H4 (cell line): Measurements from ENCODE around the gene PTGDR2. TPM values are rescaled to one million over a fixed set of nuclear protein-coding genes. Genes with fewer than 3 reads are reported as not detected.
"Not testable (repeated sequence)": the region's sequence is repeated elsewhere in the genome, so short reads cannot be mapped to it uniquely, and the experiment has no call there.

Experiments
- DNase-seq: peaks from one replicate; pipeline ENCODE4 v3.0.0-alpha.2; 2015; ENCODE audit warnings: low spot score
- total RNA-seq: library from RNA; depleted of rRNA; stranded (reverse); fragments of >200 nt; shearing (Covaris generic); gene quantifications from 2 replicates; pipeline ENCODE4 v1.2.3, GENCODE V29; 2014

The PTGDR2 gene
- total RNA-seq, 1 experiment from 2014 or later, result not detected

DNA sequence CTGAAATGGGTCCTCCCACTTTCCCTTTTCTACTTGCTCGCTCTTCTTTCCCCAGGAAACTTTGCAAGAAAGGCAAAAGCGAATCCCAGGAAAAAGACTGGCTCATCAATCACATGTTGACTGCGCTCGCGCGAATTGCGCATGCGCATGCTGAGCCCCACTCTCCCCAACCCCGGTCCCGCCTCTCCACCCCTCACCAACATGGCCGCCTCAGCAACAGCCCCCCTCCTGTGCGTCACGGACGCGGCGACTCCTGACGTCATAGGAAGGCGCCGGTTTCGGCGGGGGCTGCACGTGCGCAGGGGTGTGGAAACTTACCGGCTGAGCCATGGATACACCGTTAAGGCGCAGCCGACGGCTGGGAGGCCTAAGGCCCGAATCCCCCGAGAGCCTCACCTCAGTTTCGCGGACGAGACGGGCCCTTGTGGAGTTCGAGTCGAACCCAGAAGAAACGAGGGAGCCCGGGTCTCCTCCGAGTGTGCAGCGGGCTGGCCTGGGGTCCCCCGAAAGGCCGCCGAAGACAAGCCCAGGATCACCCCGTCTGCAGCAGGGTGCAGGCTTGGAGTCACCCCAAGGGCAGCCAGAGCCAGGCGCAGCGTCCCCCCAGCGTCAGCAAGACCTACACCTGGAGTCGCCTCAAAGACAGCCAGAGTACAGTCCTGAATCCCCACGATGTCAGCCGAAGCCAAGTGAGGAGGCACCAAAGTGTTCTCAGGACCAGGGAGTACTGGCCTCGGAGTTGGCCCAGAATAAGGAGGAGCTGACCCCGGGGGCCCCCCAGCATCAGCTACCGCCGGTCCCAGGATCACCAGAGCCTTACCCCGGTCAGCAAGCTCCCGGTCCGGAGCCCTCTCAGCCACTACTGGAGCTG is 13.7 kb downstream of the PTGDR2 start, which contains the start of gene CCDC86:
TSS of gene CCDC86 (plus strand) at position 317 of the 871 bp plus-strand sequence. CDS start at position 329, 12 bp downstream.
- peak; percentile 92 for DNase-seq

DNA sequence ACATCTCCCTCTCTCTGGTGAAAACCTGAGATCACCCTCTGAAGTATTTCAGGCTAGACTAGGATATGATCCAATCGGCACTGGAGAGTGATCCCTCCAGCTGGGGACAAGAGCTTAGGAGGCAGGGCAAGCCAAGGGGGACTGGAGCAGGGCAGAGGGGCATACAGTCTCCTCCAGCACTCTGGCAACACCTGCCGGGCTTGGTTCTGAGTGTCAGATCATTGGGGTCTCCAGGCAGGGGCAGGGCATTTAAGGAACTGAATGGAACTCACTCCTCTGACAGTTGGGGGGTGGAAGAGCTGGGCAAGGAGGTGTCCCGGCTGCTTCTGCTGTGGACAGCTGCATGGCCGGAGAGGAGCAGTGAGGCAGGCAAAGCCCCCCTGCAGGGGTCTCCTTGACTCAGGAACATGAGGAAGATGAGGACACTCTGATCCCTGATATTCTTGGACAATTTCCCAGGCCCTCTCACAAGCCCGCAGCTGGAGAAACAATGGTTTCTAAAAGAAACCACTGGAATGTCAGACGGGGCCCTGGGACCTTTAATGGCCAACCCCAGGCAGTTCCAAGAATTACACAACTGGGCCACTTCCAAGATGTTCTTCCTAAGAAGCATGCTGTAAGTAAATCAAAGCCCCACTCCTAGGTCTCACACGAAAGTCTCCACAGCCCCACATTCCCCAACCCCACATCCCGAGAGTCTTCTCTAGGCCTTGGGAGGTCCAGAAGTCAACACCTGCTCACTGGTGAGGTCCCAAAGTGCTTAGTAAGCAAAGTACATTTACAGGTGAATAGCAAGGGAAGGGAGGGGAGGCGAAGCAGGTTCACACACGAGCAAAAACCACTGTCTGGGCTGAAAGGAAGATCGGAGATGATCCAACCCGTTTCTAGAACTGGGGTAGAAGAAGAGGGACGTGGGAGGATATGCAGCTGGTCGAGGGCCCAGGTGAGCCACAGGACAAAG is 15.0 kb downstream of the PTGDR2 start:
- DNase-seq, result peak; percentile 86

DNA sequence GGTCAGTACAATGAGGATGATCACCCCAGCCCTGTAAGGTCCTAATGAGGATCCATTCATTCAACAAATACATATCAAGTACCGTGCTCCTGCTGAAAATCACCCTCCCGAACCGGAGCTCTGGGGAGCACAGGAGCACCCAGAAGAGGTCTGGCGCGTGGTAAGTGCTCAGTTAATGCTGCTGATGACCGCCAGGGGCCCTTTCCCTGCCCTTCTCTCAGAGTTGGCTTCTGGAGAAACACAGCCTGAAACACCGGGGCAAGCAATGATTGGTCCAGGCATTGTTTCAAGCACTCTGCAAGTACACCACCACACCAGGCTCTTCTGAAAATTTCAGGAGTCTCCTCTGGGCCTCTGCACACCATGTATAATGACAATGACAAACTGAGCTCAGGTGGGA is 17.6 kb downstream of the PTGDR2 start:
- DNase-seq, result no peak

DNA sequence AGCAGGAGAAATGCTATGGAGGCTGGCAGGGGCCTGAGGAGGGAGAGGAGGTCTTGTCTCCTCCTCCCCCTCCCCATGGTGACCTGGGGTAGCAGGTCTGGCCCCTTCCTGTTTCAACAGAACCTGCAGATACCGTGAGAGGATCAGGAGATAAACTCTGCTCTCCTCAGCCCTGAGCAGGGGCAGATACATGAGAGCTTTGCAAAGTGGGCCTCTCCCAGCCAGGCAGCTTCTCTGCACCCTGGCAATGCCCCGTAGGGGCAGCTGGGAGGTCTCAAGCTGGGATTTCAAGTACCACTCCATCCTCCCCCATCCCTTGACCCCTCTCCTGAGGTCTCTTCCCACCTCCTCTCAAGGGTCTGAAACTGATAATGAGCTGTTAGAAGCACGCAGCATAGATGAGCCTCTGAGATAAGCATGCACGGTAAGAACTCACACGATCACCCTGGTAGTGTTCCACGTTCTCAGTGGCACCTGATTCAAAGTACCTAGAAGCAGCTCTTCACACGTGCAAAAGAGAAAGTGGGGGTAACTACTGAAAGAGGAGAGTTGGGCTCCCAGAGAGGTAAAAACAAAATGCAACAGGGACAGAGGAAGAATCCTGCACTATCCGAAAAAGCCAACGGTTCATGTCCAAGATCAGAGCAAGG is 18.8 kb downstream of the PTGDR2 start:
- no peak for DNase-seq

DNA sequence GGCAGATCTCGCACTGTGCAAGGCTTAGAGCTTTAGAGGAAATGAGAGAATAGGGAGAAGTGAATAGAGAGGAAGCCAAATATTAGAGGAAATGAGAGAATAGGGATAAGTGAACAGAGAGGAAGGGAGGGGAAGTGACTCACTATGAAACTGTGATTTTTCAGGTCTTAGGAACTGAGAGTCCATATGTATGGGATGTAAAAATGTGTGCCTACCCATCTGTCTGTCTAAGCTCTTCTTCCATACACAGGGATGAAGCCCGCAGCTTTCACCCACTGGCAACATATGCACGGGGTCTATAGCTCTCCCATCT is 20.3 kb downstream of the PTGDR2 start:
- DNase-seq, result no peak

DNA sequence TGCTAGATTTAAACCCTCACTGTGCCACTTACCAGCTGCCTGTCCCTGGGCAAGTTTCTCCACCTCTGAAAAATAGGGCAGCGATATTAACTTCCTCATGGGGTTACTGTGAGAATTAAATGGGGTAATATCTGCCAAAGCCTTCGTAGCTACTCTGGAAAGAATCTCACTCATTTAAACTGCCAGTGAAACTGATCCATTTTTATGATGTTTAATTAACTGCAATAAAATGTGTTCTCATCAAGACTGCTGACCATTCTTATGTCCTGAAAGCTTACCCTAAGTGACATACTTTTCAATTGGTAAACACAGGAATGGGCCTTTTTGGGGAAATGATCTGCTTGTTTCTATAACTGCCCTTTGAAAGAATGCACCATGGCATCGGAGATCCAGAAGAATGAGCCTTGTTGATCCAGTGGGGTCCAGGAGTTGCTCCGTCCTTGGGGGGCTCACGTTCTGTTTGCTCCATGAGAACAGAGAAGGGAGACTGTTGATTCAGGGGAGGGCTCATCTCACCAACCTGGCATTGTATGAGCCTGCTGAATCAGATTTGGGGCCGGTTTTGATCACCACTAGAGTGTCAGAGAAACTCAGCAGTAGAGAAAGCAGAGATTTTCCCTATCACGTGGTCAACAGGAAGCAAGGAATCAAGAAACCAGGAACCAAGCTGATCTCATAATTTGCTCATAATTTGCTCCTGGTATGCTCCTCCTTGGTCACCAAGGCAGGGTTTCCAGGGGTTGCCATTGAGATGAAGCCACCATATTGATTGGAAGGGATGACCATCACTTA is 20.8 kb downstream of the PTGDR2 start:
- DNase-seq, result no peak

DNA sequence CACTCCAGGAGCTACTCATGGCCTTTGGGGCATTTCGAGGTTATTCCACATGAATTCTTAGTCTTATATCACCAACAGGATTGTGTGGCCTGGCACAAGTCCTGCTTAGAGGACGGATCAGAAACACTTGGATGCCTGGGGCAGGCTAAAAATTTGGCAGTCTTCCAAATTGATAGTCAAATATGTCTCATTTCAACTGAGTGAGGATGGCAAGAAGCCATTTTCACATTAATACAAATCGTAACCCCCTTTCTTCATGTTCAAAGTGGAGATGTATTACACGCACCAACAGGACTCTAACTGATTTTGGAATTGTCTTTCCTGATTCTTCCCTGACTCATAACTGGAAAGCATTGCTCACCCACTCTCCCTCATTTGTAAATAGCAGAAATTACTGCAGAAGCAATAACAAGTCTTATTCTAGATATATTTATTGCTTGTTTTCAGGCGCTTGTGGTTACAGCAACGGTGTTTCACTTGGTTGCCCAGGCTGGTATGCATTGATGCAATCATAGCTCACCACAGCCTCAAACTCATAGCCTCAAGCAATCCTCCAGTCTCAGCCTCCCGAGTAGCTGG is 24.2 kb downstream of the PTGDR2 start:
- DNase-seq, result peak; percentile 76

DNA sequence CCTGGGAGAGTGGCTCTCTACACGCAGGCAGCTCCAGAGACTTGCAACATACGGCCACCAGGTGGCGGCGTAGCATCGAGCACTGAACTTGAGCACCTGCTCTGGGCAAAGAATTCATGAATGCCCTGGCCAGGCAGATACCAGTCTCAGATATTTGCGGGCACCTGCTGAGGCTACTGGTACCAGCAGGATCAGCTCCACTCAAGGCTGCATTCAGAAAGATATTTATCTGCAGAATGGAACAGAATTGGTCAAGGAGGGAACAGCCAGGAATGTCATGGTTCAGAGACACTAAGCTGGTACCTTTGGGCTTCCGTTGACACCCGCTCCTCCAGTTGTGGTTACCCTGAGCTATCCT is 24.6 kb downstream of the PTGDR2 start:
- peak; percentile 77 for DNase-seq

DNA sequence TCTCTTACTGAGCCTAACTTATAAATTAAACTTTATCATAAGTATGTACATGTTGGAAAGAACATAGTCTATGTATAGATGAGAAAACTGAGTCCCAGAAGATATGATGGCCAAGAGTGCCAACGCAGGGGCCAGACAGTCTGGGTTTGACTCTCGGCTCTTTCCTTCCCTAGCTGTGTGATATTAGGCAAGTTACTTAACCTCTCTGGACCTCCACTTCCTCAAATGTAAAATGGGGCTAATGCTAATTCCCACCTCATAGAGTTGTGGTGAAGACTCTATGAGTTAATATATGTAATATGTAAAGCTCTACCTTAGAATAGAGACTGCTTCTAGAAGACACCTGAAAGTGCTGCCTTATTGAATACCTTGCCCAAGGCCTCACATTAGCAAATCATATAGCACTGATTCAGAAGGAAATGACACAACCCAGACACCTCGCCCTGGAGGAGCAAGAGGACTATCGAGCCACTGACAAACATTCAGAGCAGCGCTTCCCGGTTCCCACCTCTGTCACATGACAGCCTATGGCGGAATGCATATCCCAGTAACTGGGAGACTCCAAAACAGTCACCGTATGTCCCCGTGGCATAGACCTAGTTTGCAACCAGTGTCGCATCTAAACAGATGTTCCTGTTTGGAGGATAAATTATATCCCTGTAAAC is 25.1 kb downstream of the PTGDR2 start:
- no peak for DNase-seq

DNA sequence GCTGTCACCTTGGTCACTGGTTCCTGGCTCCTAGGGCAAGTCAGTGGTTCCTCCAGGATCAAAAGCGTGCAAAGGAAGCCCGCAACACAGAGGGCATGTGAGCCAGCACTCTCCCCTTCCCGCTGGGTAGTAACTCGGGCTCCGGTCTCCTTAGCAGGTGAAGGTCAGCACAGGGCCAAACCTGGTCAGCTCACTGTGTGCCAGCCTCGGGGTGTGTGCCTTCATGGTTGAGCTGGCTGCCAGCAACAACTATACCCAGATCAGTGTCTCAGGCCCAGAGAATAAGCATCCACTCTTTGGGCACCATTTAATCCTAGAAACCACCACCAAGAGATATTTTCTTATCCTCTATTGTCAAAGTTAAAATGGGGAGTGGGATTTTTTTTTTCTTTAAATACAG is 30.0 kb downstream of the PTGDR2 start:
- DNase-seq, result no peak

DNA sequence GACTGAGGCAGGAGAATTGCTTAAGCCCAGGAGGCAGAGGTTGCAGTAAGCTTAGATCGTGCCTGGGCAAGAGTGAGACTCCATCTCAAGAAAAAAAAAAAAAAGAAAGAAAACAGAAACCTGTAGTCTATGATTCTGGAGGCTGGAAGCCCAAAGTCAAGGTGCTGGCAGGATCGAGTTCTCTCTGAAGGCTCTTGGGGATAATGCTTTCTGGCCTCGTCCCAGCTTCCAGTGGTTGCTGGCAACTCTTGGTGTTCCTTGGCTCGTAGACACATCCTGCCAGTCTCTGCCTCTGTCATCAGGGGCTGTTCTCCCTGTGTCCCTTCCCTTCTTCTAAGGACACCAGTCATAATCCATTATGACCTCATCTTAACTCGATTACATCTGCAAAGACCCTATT is 30.6 kb downstream of the PTGDR2 start:
- no peak for DNase-seq

DNA sequence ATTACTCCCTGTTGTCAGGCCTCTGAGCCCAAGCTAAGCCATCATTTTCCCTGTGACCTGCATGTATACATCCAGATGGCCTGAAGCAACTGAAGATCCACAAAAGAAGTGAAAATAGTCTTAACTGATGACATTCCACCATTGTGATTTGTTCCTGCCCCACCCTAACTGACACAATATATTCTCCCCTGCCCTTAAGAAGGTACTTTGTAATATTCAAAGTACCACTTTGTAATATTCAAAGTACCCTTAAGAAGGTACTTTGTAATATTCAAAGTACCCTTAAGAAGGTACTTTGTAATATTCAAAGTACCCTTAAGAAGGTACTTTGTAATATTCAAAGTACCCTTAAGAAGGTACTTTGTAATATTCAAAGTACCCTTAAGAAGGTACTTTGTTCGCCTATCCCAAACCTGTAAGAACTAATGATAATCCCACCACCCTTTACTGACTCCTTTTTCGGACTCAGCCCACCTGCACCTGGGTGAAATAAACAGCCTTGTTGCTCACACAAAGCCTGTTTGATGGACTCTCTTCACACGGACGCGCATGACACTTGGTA is 31.9 kb downstream of the PTGDR2 start:
- not testable (repeated sequence) for DNase-seq

DNA sequence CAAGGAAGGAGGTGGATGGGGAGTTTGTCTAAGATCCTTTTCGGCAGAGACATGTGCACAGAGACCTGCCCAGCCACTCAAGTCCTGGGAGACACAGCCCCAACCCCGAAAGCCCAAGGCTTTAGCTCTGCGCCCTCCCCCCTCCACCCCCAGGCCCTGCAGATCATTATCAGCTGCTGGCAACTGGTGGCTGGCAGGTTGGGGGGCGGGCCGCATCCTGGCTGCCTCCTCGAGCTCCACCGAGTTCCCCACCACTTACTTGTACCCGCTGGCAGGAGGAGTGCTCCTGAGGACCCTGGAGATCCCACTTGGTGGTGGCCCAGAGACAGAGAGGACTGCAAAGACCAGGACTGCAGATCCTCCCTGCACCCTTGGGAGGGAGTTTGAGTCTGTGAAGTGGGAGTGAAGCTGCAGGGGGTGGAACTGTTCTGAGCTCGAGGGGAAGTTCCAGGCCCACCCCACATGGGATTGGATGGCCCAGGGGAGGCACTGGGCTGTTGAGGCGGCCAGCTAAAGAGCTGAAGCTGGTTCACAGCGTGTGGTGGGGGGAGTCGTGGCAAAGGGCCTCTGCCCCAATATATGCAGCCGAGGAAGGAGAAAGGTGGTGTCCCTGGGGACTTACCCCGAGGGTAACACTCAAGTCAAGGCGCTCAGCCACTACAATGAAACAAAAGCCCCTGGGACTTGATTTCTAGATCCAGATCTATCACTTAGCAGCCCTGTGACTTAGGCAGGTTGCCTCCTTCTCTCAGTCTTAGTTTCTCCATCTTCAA is 33.7 kb downstream of the PTGDR2 start:
- no peak for DNase-seq

DNA sequence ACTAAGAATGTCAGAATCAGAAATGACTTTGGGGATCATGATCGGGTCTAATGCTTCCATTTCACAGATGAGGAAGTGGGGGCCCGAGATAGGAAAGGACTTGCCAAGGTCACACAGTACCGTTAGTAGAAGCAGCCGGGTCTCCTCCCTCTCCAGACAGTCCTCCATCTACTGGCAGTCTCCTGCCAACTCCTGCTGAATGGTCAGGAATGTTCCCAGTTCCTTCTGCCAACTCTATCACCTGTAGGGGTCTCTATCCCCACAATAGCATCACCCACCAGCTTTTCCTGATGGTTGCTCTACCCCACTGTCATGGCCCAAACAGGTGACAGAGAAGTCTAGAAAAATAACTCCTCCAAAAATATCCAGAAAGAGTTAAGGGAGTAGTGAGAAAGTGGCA is 37.7 kb downstream of the PTGDR2 start:
- DNase-seq, result no peak

DNA sequence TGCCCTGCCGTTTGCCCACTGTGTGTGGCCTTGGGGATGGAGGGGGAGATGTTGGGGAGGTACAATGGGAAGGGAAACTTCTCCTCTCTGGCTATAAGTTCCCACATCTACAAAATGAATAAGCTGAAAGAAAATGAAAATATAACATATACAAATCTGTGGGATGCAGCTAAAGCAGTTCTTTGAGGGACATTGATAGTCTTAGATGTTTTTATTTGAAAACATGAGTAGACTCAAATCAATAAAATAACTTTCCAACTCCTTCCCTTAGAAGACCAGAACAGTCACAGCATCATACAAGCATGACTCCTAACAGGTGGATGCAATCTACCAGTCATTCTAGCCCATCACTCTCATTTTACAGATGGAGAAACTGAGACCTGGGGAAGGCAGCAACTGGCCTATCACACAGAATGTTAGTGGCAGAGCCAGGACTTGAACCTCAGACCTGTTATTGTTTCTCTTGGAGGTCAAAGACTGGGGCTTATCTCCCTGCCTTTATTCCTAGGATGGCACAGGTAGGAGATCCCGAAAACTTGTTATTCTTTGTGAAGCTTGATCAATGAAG is 39.1 kb downstream of the PTGDR2 start:
- no peak for DNase-seq

DNA sequence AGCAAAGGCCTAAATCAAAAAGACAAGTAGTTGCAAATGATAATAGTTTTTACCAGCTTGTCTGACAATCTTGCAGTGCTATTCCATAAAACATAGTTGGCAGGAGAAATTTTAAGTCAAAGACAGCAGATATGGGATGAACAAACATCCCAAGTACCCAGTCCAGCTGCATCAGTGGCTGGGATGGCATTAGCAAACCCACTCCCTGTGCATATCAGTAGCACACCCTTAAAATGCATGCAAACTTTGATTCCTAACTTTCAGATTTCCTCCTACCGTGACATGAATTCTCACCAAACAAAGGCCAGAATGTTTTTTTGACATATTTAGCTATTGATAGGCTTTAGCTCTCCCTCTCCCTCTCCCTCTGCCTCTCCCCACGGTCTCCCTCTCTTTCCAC is 41.6 kb downstream of the PTGDR2 start:
- no peak for DNase-seq

DNA sequence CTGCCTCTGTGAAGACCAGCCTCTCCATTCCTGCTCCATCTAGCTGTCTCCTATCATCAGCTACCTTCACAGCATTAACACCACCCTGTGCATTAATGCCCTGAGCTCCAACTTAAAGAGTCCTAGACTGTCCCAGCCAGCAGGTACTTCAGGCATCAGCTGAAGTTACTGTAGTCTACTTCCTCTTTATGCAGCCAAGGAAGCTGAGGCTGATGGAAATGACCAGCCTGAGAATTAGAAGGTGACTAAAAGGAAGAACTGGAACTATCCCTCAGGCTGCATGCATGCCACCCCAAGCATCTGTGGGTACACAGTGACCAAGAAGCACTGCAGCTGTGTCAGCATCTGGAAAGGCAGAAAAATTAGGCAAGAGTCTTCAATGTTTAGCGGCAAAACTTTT is 42.4 kb downstream of the PTGDR2 start:
- no peak for DNase-seq

DNA sequence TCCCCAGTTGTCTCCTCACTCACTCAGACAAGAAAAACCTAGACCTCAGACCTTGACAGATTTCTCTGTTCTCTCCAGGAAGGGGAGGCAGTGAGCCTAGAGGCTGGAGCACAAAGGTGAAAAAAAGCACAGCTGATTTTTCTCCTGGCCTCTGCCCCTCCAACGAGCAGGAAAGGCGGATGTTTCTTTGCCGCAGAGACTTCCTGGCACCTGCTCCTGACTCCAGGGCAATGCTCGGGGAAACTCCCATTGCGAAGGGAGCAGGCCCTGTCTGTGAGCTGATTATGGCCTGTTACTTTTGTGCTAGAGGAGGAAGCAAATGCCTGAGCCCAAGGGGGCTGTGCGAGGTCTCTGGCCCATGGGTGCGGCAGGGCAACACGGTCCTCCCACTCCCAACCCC is 45.2 kb downstream of the PTGDR2 start:
- no peak for DNase-seq

DNA sequence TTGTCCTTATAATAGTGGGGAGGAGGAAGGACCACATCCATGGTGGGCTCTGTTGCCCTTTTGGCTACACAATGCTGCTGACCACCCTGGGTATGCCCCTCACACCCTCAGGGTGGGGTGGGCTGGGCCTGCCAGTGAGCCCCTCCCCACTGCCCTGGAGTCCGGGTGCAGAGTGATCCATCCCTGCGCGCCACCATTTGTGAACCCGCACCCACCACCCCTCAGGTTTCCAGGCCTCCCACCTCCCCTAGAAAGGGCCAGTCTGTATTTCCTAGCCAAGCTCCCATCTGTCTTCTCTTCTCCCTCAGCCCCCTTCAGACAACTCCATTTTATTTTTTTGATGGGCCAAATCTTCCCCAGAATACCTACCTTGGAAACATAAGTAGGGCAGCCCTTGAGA is 45.6 kb downstream of the PTGDR2 start:
- DNase-seq, result no peak
